Heart left ventricle (tissue), 16 donors: ENCODE data around the gene TTC7B. TPM values are rescaled to one million over a fixed set of nuclear protein-coding genes. Genes with fewer than 3 reads are reported as not detected.

ENCODE experiments used
- ATAC-seq, 4 donors: fragments of 200-7000 bp; cut with Tn5 transposase; one replicate each; pipeline ENCODE4 v1.9.1; 2020 to 2022; ENCODE audit warnings: moderate library complexity in 4 of 4, mild to moderate bottlenecking in 3 of 4, moderate number of reproducible peaks in 1 of 4
- DNase-seq, 5 donors: peaks; one replicate each; pipeline ENCODE4 v3.0.0-alpha.2; 2020
- H3K27ac ChIP-seq, 12 donors: fragments of 200-600 bp; sonication (generic) in 4 of 12; one replicate each; pipeline versions ENCODE4 v1.5.0 to v1.8.0; 2016 to 2022; ENCODE audit warnings: mild to moderate bottlenecking in 2 of 12
- H3K27me3 ChIP-seq, 9 donors: fragments of 200-600 bp; sonication (generic) in 2 of 9; one replicate each; pipeline versions ENCODE4 v1.5.1 to v1.8.0; 2016 to 2022; ENCODE audit warnings: mild to moderate bottlenecking in 3 of 9
- H3K36me3 ChIP-seq, 9 donors: fragments of 200-600 bp; sonication (generic) in 2 of 9; one replicate each; pipeline versions ENCODE4 v1.5.0 to v1.8.0; 2018 to 2022; ENCODE audit warnings: mild to moderate bottlenecking in 2 of 9
- H3K4me1 ChIP-seq, 12 donors: fragments of 200-600 bp; sonication (generic) in 4 of 12; one replicate each; pipeline versions ENCODE4 v1.5.0 to v1.8.0; 2016 to 2022; ENCODE audit warnings: mild to moderate bottlenecking in 3 of 12
- H3K4me3 ChIP-seq, 12 donors: fragments of 200-600 bp; sonication (generic) in 4 of 12; one replicate each; pipeline versions ENCODE4 v1.5.0 to v1.8.0; 2017 to 2022; ENCODE audit warnings: mild to moderate bottlenecking in 9 of 12, moderate library complexity in 4 of 12
- H3K9me3 ChIP-seq, 12 donors: fragments of 200-600 bp; sonication (generic) in 4 of 12; one replicate each; pipeline versions ENCODE4 v1.5.0 to v1.8.0; 2016 to 2022; ENCODE audit warnings: mild to moderate bottlenecking in 1 of 12
- CTCF ChIP-seq, 12 donors: fragments of 200-600 bp; sonication (generic) in 4 of 12; IDR thresholded peaks; one replicate each; pipeline versions ENCODE4 v1.5.0 to v1.8.0; 2018 to 2022; ENCODE audit warnings: antibody characterized with exemption in 12 of 12, mild to moderate bottlenecking in 5 of 12
- POLR2A ChIP-seq, 2 donors: fragments of 450-650 bp; IDR thresholded peaks; one replicate each; pipeline ENCODE4 v1.6.1; 2017; ENCODE audit warnings: antibody characterized with exemption in 2 of 2, mild to moderate bottlenecking in 2 of 2, moderate library complexity in 2 of 2
- WGBS, 4 donors: extraction: QIAGEN DNeasy Blood & Tissue Kit in 2 of 4; methylation state at CpG; one replicate each; pipeline versions ENCODE4 v1.1.5 to v1.1.7; 2013 to 2018; 5-methylcytosine and 5-hydroxymethylcytosine counted together
- intact Hi-C, 10 donors: fragments of 100-400 bp; cut with DNase I; formaldehyde crosslinking; loops; one replicate each; pipeline versions ENCODE4 v1.11.1 to v1.14.2; 2022
- polyA plus RNA-seq, 2 donors: library from polyadenylated mRNA; stranded (reverse); fragments of 200-250 nt; gene quantifications; one replicate each; pipeline ENCODE4 v1.2.3, GENCODE V29; 2013
- total RNA-seq, 9 donors: library from RNA; depleted of rRNA in 2 of 9; stranded (reverse); fragments of >200 nt in 2 of 9; fragmentation: NEBNext Ultra II Directional in 3 of 9; extraction: Animal tissue kit (Norgen Biotek cat#: 25700) in 3 of 9; gene quantifications; one replicate each; pipeline versions ENCODE4 v1.1.0 to v1.2.4, GENCODE V29; 2016 to 2023
- donor health status: ischemic (EF 13 %, LVEDD 7.1; RV severe dilation, severe dysfunction).
- donor health status: healthy with polysubstance abuse.
- donor health status: DM: no; HTN: yes; CAD: no.
- donor health status: DM: no; HTN: no; CAD: no.
- donor health status: ischemic (EF 25% LVEDD 6.9; RV normal size, moderate dysfunction).
- donor health status: ischemic (EF 25% LVEDD 5.7; RV mildly dilated, moderate dysfunction).
- donor health status: healthy.
- donor health status: DM: yes; HTN: yes; CAD: no.
- donor health status: ischemic (EF 35%, LVEDD 5.7; RV mildly dilated, moderate dysfunction).
- donor health status: nonischemic (EF 11% LVEDD 7.7; RV severe dilation, severe dysfunction).
- donor health status: DM: yes; HTN: yes; CAD: no.
- donor health status: PGD.
- donor health status: ischemic (EF 29% LVEDD 5.4; RV normal size, mild dysfunction).
- donor health status: nonischemic (EF 23%, LVEDD 6.1; RV moderate dilation, normal function).

TTC7B gene
- total and polyA plus RNA-seq, 11 donors: 20.3 to 76.1 (median 62.6) TPM

GRCh38 chr14:90743425-90743824 is 72.8 kb downstream of the TTC7B start:
- Histone ChIP-seq H3K36me3 (peaks cover 0 to 5% (median 0%) of the 10 kb centered on the region in 9 donors), H3K27me3 (no peaks in the 10 kb centered on the region), H3K27ac (peak overlapping the region in 11 of 12 donors; percentile 0 to 90 (median 54)), H3K4me1 (peaks cover 0 to 40% (median 24%) of the 10 kb centered on the region in 12 donors), H3K9me3 (peaks cover 0 to 10% (median under 1%) of the 10 kb centered on the region in 12 donors), H3K4me3 (no peak overlapping the region)
- 19 to 44% (median 33%) methylated on average over 3 of the region's 3 CpGs for WGBS, 4 donors
- no peak for ATAC-seq
- no peak for DNase-seq
- intact Hi-C loops: no loop called here
- TF ChIP-seq POLR2A (IDR thresholded peaks at IDR 0.05) (no peak), CTCF (IDR thresholded peaks at IDR 0.05) (no peak)

- DNase-seq (peak in 2 of 5 donors; percentile 56 to 60), ATAC-seq (peak; percentile 61 to 82 (median 74))
- H3K9me3 ChIP-seq: peaks cover 0 to 3% (median 0%) of the 10 kb centered on the region in 12 donors
- peaks cover 0 to 5% (median 0%) of the 10 kb centered on the region in 9 donors for H3K36me3 ChIP-seq
- 42 to 53% (median 48%) methylated on average over 6 of the region's 6 CpGs for WGBS, 4 donors
- TF ChIP-seq CTCF (IDR thresholded peaks at IDR 0.05) (no peak), POLR2A (IDR thresholded peaks at IDR 0.05) (no peak)
- no peaks in the 10 kb centered on the region for H3K27me3 ChIP-seq
- H3K4me1 ChIP-seq: peaks cover 0 to 40% (median 24%) of the 10 kb centered on the region in 12 donors
- H3K4me3 ChIP-seq: no peak overlapping the region
- intact Hi-C loops: no loop called here
- peak overlapping the region in 10 of 12 donors; percentile 0 to 90 (median 55) for H3K27ac ChIP-seq
These were observed 73.5 kb downstream of the TTC7B start for GRCh38 chr14:90742729-90743128.

- Histone ChIP-seq H3K4me1 (peaks cover 0 to 40% (median 24%) of the 10 kb centered on the region in 12 donors), H3K36me3 (peaks cover 0 to 5% (median 0%) of the 10 kb centered on the region in 9 donors), H3K27me3 (no peaks in the 10 kb centered on the region), H3K4me3 (no peak overlapping the region), H3K9me3 (no peaks in the 10 kb centered on the region), H3K27ac (peak overlapping the region in 8 of 12 donors; percentile 0 to 90 (median 60))
- 90 to 98% (median 93%) methylated on average over 2 of the region's 2 CpGs for WGBS, 4 donors
- no peak for DNase-seq
- no peak for TF ChIP-seq CTCF (IDR thresholded peaks at IDR 0.05)
- TF ChIP-seq POLR2A (IDR thresholded peaks at IDR 0.05): no peak
- no peak for ATAC-seq
- intact Hi-C loops: no loop called here
These were observed 74.0 kb downstream of the TTC7B start for GRCh38 chr14:90742252-90742651.

- no peak overlapping the region for H3K4me3 ChIP-seq
- 94 to 97% (median 96%) methylated on average over 2 of the region's 2 CpGs for WGBS, 4 donors
- ATAC-seq: no peak
- intact Hi-C loops: no loop called here
- H3K9me3 ChIP-seq: no peaks in the 10 kb centered on the region
- DNase-seq: no peak
- no peak for TF ChIP-seq POLR2A (IDR thresholded peaks at IDR 0.05)
- TF ChIP-seq CTCF (IDR thresholded peaks at IDR 0.05): no peak
- no peaks in the 10 kb centered on the region for H3K27me3 ChIP-seq
- peaks cover 0 to 5% (median 0%) of the 10 kb centered on the region in 9 donors for H3K36me3 ChIP-seq
- H3K4me1 ChIP-seq: peaks cover 0 to 40% (median 24%) of the 10 kb centered on the region in 12 donors
- H3K27ac ChIP-seq: no peak overlapping the region
These were observed 74.6 kb downstream of the TTC7B start for GRCh38 chr14:90741682-90741946.
